Measurements from ENCODE around the gene RBM26. TPM values are rescaled to one million over a fixed set of nuclear protein-coding genes. Genes with fewer than 3 reads are reported as not detected.

The RBM26 gene
- polyA plus RNA-seq, 1 of the 3 experiments (the other 2 are of a cell fraction), result 12.5 TPM

- Histone ChIP-seq H3K4me2 (no peak overlapping the region), H3K9me2 (no peaks in the 10 kb centered on the region), H3K36me3 (replicated peaks in 1 of 2; ENCODE audit: control insufficient read depth in 1 of 2, insufficient read depth in 2 of 2, low read length in 1 of 2) (peaks cover 38 to 40% of the 10 kb centered on the region in 2 experiments), H3K9me3 (no peaks in the 10 kb centered on the region), H2AFZ (ENCODE audit: low read depth) (no peak overlapping the region), H4K20me1 (ENCODE audit: insufficient read depth) (peaks cover 63% of the 10 kb centered on the region), H3K79me2 (ENCODE audit: insufficient read depth) (peaks cover 99% of the 10 kb centered on the region), H3K9ac (no peak overlapping the region), H3K4me1 (ENCODE audit: control insufficient read depth in 1 of 2, insufficient read depth in 2 of 2, low read depth in 1 of 2, low read length in 1 of 2) (peaks cover 10 to 18% of the 10 kb centered on the region in 2 experiments; a peak in 3 of 4 replicates), H3F3A (replicated peaks; ENCODE audit: insufficient read depth) (peaks cover 8% of the 10 kb centered on the region), H3K27ac (ENCODE audit: low read depth in 2 of 2, low read length in 1 of 2) (no peak overlapping the region), H3K27me3 (ENCODE audit: insufficient read depth) (no peaks in the 10 kb centered on the region), H3K4me3 (ENCODE audit: low read depth in 2 of 2, low read length in 1 of 2) (no peak overlapping the region)
- CTCF ChIA-PET, result interaction anchor here (0.6 to 1.9 kb wide), 3 partner anchors 10 to 79 kb away, joined by 3 to 7 read pairs (median 3); no protein-coding TSS in a partner anchor
- TF ChIP-seq CTCF (IDR thresholded peaks at IDR 0.05) (no peak), RXRA (IDR thresholded peaks at IDR 0.05; ENCODE audit: borderline replicate concordance, low read depth) (no peak), JUND (IDR thresholded peaks at IDR 0.05) (no peak), MXI1 (IDR thresholded peaks at IDR 0.05; ENCODE audit: low read depth, low read length) (no peak), EZH2phosphoT487 (IDR thresholded peaks at IDR 0.05; ENCODE audit: borderline replicate concordance, low read depth) (no peak), TCF12 (IDR thresholded peaks at IDR 0.05) (no peak), RCOR1 (IDR thresholded peaks at IDR 0.05; ENCODE audit: low read length) (no peak), RAD21 (IDR thresholded peaks at IDR 0.05; ENCODE audit: low read length) (no peak), USF2 (IDR thresholded peaks at IDR 0.05; ENCODE audit: borderline replicate concordance, low read depth, low read length) (no peak), YY1 (IDR thresholded peaks at IDR 0.05; ENCODE audit: low read depth) (no peak), FOSL2 (IDR thresholded peaks at IDR 0.05; ENCODE audit: borderline replicate concordance, low read depth) (no peak)
- TF ChIP-seq, protein P1, sequence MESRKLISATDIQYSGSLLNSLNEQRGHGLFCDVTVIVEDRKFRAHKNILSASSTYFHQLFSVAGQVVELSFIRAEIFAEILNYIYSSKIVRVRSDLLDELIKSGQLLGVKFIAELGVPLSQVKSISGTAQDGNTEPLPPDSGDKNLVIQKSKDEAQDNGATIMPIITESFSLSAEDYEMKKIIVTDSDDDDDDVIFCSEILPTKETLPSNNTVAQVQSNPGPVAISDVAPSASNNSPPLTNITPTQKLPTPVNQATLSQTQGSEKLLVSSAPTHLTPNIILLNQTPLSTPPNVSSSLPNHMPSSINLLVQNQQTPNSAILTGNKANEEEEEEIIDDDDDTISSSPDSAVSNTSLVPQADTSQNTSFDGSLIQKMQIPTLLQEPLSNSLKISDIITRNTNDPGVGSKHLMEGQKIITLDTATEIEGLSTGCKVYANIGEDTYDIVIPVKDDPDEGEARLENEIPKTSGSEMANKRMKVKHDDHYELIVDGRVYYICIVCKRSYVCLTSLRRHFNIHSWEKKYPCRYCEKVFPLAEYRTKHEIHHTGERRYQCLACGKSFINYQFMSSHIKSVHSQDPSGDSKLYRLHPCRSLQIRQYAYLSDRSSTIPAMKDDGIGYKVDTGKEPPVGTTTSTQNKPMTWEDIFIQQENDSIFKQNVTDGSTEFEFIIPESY (IDR thresholded peaks at IDR 0.05; ENCODE audit: borderline replicate concordance, low read depth), result no peak
- TF ChIP-seq, protein P2, sequence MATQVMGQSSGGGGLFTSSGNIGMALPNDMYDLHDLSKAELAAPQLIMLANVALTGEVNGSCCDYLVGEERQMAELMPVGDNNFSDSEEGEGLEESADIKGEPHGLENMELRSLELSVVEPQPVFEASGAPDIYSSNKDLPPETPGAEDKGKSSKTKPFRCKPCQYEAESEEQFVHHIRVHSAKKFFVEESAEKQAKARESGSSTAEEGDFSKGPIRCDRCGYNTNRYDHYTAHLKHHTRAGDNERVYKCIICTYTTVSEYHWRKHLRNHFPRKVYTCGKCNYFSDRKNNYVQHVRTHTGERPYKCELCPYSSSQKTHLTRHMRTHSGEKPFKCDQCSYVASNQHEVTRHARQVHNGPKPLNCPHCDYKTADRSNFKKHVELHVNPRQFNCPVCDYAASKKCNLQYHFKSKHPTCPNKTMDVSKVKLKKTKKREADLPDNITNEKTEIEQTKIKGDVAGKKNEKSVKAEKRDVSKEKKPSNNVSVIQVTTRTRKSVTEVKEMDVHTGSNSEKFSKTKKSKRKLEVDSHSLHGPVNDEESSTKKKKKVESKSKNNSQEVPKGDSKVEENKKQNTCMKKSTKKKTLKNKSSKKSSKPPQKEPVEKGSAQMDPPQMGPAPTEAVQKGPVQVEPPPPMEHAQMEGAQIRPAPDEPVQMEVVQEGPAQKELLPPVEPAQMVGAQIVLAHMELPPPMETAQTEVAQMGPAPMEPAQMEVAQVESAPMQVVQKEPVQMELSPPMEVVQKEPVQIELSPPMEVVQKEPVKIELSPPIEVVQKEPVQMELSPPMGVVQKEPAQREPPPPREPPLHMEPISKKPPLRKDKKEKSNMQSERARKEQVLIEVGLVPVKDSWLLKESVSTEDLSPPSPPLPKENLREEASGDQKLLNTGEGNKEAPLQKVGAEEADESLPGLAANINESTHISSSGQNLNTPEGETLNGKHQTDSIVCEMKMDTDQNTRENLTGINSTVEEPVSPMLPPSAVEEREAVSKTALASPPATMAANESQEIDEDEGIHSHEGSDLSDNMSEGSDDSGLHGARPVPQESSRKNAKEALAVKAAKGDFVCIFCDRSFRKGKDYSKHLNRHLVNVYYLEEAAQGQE (IDR thresholded peaks at IDR 0.05; ENCODE audit: low read depth, low read length), result no peak
- TF ChIP-seq, protein P3, sequence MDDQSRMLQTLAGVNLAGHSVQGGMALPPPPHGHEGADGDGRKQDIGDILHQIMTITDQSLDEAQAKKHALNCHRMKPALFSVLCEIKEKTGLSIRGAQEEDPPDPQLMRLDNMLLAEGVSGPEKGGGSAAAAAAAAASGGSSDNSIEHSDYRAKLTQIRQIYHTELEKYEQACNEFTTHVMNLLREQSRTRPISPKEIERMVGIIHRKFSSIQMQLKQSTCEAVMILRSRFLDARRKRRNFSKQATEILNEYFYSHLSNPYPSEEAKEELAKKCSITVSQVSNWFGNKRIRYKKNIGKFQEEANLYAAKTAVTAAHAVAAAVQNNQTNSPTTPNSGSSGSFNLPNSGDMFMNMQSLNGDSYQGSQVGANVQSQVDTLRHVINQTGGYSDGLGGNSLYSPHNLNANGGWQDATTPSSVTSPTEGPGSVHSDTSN (IDR thresholded peaks at IDR 0.05), result no peak
- POLR2A ChIA-PET, result no interaction called here
- 93% methylated on average over 2 of the region's 2 CpGs for WGBS (ENCODE audit: low lambda C conversion rate)
- no peak for DNase-seq
These were observed 4.6 kb downstream of the RBM26 start for GRCh38 chr13:79401259-79402070.

All from SK-N-SH (cell line).